DMS 273 (cell line): ENCODE data around the gene ADARB1.

Experiments
- DNase-seq: peaks from one replicate; lab custom pipeline; 2025; ENCODE audit not compliant: unreplicated experiment; lab: John Stamatoyannopoulos, UW

Gene ADARB1

GRCh38 chr21:45146801-45147200 lies 72.4 kb downstream of the ADARB1 start:
- no peak for DNase-seq

GRCh38 chr21:45147473-45148315 lies 73.3 kb downstream of the ADARB1 start:
- no peak for DNase-seq

GRCh38 chr21:45148316-45148990 lies 74.1 kb downstream of the ADARB1 start:
- no peak for DNase-seq

GRCh38 chr21:45149021-45149420 lies 74.6 kb downstream of the ADARB1 start:
- DNase-seq: no peak

GRCh38 chr21:45150638-45151131 lies 76.3 kb downstream of the ADARB1 start:
- DNase-seq: no peak

- DNase-seq: no peak
These were observed 77.2 kb downstream of the ADARB1 start for GRCh38 chr21:45151445-45152160.

GRCh38 chr21:45152265-45152746 lies 77.9 kb downstream of the ADARB1 start:
- DNase-seq: no peak

- DNase-seq: no peak
These were observed 79.3 kb downstream of the ADARB1 start for GRCh38 chr21:45153358-45154318.

- peak; percentile 64 for DNase-seq
These were observed 80.4 kb downstream of the ADARB1 start for GRCh38 chr21:45154511-45155508.

GRCh38 chr21:45155910-45156309 lies 81.5 kb downstream of the ADARB1 start:
- DNase-seq: no peak

- no peak for DNase-seq
These were observed 82.1 kb downstream of the ADARB1 start for GRCh38 chr21:45156459-45156858.

GRCh38 chr21:45157932-45158331 lies 83.6 kb downstream of the ADARB1 start:
- DNase-seq: no peak

- DNase-seq: no peak
These were observed 84.4 kb downstream of the ADARB1 start for GRCh38 chr21:45158491-45159423.

- no peak for DNase-seq
These were observed 85.8 kb downstream of the ADARB1 start for GRCh38 chr21:45160198-45160597.

- DNase-seq: peak; percentile 32
These were observed 86.9 kb downstream of the ADARB1 start for GRCh38 chr21:45161038-45161945.

- no peak for DNase-seq
These were observed 87.7 kb downstream of the ADARB1 start for GRCh38 chr21:45162115-45162514.

- no peak for DNase-seq
These were observed 88.4 kb downstream of the ADARB1 start for GRCh38 chr21:45162809-45163208.
